OCI-LY3 (cell line): ENCODE results near the gene FNDC5.

ENCODE experiments used
- EZH2phosphoT487 ChIP-seq: fragments of 200-600 bp; shearing (Covaris generic); IDR thresholded peaks from 2 replicates; pipeline ENCODE4 v1.6.1; 2018; ENCODE audit warnings: antibody characterized with exemption, mixed run types, low read depth
- TF ChIP-seq, protein P1 (sequence below): fragments of 200-600, 300-600 bp; sonication (generic); IDR thresholded peaks from 2 replicates; pipeline ENCODE4 v1.5.1; 2014; ENCODE audit warnings: antibody characterized with exemption, low read length, low read depth

DNA sequence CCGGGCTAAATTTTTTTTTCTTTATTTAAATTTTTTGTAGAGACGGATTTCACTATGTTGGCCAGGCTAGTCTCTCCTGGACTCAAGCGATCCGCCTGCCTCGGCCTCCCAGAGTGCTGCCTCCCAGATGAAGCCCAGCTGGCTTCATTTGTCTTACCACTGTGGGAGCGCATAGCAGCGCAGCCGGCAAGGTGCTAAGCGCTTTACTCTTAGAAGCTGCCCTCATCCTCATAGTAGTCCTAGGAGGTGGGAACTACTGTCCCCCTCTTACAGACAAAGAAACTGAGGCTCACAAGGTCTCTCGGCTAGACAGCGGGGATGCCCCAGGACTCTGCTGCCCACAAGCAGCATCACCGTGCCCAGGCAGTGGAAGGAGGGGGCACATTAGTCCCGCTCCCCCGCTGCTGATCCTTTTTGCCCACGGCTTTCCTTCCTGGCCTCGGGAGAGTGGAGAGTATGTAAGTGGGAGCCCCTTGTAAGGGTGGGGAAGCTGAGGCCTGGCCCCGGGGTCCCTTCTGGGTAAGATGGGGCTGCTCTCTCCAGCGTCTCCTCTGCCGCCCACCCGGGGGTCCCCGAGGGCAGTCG is 29.8 kb upstream of the FNDC5 start:
- TF ChIP-seq, protein P1, sequence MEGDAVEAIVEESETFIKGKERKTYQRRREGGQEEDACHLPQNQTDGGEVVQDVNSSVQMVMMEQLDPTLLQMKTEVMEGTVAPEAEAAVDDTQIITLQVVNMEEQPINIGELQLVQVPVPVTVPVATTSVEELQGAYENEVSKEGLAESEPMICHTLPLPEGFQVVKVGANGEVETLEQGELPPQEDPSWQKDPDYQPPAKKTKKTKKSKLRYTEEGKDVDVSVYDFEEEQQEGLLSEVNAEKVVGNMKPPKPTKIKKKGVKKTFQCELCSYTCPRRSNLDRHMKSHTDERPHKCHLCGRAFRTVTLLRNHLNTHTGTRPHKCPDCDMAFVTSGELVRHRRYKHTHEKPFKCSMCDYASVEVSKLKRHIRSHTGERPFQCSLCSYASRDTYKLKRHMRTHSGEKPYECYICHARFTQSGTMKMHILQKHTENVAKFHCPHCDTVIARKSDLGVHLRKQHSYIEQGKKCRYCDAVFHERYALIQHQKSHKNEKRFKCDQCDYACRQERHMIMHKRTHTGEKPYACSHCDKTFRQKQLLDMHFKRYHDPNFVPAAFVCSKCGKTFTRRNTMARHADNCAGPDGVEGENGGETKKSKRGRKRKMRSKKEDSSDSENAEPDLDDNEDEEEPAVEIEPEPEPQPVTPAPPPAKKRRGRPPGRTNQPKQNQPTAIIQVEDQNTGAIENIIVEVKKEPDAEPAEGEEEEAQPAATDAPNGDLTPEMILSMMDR: no peak
- no peak for TF ChIP-seq EZH2phosphoT487
